PC-3 (cell line): ENCODE data around the gene SPEM1. TPM values are rescaled to one million over a fixed set of nuclear protein-coding genes. Genes with fewer than 3 reads are reported as not detected.
A peak's percentile ranks its signal among the peaks of the same experiment; 100 is the strongest.

Source experiments
- ATAC-seq: fragments of 200-7000 bp; cut with Tn5 transposase; 2 replicates; pipeline ENCODE4 v1.9.1; 2020; ENCODE audit warnings: mild to moderate bottlenecking, moderate library complexity
- BruUV-seq: library from RNA; stranded (reverse); fragments of 400-500 nt; replicated peaks from 2 replicates; lab custom pipeline; 2021; lab: Mats Ljungman, UMichigan
- CTCF ChIA-PET: fragments of 300-600 bp; sonication (Branson Sonifier 250); formaldehyde crosslinking; loops from one replicate; lab custom pipeline; 2022; ENCODE audit warnings: antibody characterized with exemption; lab: Charles Lee
- POLR2A ChIA-PET: fragments of 300-600 bp; sonication (Branson Sonifier 250); formaldehyde crosslinking; loops from one replicate; lab custom pipeline; 2022; ENCODE audit warnings: antibody characterized with exemption; ENCODE audit not compliant: unreplicated experiment; lab: Charles Lee
- DNase-seq: peaks from one replicate; pipeline ENCODE4 v3.0.0-alpha.2; 2015
- H2AFZ ChIP-seq: fragments of 300-600 bp; sonication (generic); 2 replicates; pipeline ENCODE4 v1.6.0; 2016; ENCODE audit warnings: antibody characterized with exemption, low read length
- H3F3A ChIP-seq: fragments of 300-600 bp; sonication (generic); one replicate; pipeline ENCODE4 v1.6.0; 2017; ENCODE audit warnings: antibody characterized with exemption, low read length, control low read depth, mild to moderate bottlenecking; ENCODE audit not compliant: unreplicated experiment
- H3K27ac ChIP-seq: fragments of 300-600 bp; sonication (generic); 2 replicates; pipeline ENCODE4 v1.5.1; 2016; ENCODE audit warnings: mild to moderate bottlenecking, low read length
- H3K27me3 ChIP-seq: fragments of 300-600 bp; sonication (generic); 2 replicates; pipeline ENCODE4 v1.6.1; 2016; ENCODE audit warnings: low read length, mixed read lengths
- H3K36me3 ChIP-seq: fragments of 300-600 bp; sonication (generic); 2 replicates; pipeline ENCODE4 v1.6.1; 2016; ENCODE audit warnings: low read depth, mixed run types, low read length, mixed read lengths
- H3K4me1 ChIP-seq: fragments of 300-600 bp; sonication (generic); 2 replicates; pipeline ENCODE4 v1.5.1; 2016; ENCODE audit warnings: low read length; ENCODE audit not compliant: insufficient read depth
- H3K4me2 ChIP-seq: fragments of 300-600 bp; sonication (generic); 2 replicates; pipeline ENCODE4 v1.6.0; 2016; ENCODE audit warnings: low read length
- H3K4me3 ChIP-seq: fragments of 300-600 bp; sonication (generic); 2 replicates; pipeline ENCODE4 v1.5.1; 2016; ENCODE audit warnings: mild to moderate bottlenecking, low read length, mixed read lengths
- H3K79me2 ChIP-seq: fragments of 300-600 bp; sonication (generic); 2 replicates; pipeline ENCODE4 v1.6.1; 2017; ENCODE audit warnings: low read length, mixed read lengths
- H3K9ac ChIP-seq: fragments of 300-600 bp; sonication (generic); 2 replicates; pipeline ENCODE4 v1.6.0; 2016; ENCODE audit warnings: mild to moderate bottlenecking, low read length
- H3K9me2 ChIP-seq: fragments of 300-600 bp; sonication (generic); replicated peaks from 2 replicates; pipeline ENCODE4 v1.6.1; 2016; ENCODE audit warnings: mixed run types, low read length, mixed read lengths
- H3K9me3 ChIP-seq: fragments of 300-600 bp; sonication (generic); 2 replicates; pipeline ENCODE4 v1.6.1; 2016; ENCODE audit warnings: low read length, mixed read lengths
- H4K20me1 ChIP-seq: fragments of 300-600 bp; sonication (generic); 2 replicates; pipeline ENCODE4 v1.6.1; 2016; ENCODE audit warnings: low read length, mixed read lengths
- EZH2 ChIP-seq: fragments of 300-600 bp; sonication (generic); IDR thresholded peaks from one replicate; pipeline ENCODE4 v1.6.1; 2017; ENCODE audit warnings: antibody characterized with exemption, mild to moderate bottlenecking, low read length; ENCODE audit not compliant: unreplicated experiment
- EZH2phosphoT487 ChIP-seq: fragments of 300-600 bp; sonication (generic); IDR thresholded peaks from 2 replicates; pipeline ENCODE4 v1.6.1; 2018; ENCODE audit warnings: mild to moderate bottlenecking, antibody characterized with exemption, low read length, borderline replicate concordance
- intact Hi-C: fragments of 100-400 bp; cut with micrococcal nuclease; formaldehyde crosslinking; loops from 2 replicates; pipeline ENCODE4 v1.9.0; 2023
- total RNA-seq: library from RNA; depleted of rRNA; stranded (reverse); fragments of >200 nt; gene quantifications from 2 replicates; pipeline ENCODE4 v1.2.3, GENCODE V29; 2014
- TF ChIP-seq, protein P1 (sequence below): fragments of 300-600 bp; sonication (generic); conservative IDR thresholded peaks from 2 replicates; pipeline ENCODE4 v1.5.1; 2017; ENCODE audit warnings: antibody characterized with exemption, low read depth, mild to moderate bottlenecking, low read length

Gene SPEM1
- total RNA-seq, 1 experiment from 2014 or later: not detected

DNA sequence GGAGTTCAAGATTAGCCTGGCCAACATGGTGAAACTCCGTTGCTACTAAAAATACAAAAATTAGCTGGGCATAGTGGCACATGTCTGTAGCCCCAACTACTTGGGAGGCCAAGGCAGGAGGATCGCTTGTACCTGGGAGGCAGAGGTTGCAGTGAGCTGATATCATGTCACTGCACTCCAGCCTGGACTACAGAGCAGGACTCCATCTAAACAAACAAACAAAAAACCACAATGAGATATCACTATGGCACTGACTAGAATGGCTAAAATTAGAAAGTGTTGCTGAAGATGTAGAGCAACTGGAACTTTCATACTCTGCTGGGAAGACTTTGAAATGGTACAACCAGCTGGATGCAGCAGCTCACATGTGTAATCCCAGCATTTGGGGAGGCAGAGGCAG lies 45.8 kb upstream of the SPEM1 start:
- CTCF ChIA-PET: no interaction called here
- Histone ChIP-seq H3K9me3 (no peaks in the 10 kb centered on the region), H3K4me2 (no peak overlapping the region), H3K79me2 (no peaks in the 10 kb centered on the region), H3K4me1 (no peaks in the 10 kb centered on the region), H2AFZ (no peak overlapping the region), H3F3A (no peaks in the 10 kb centered on the region), H3K9ac (no peak overlapping the region), H3K27ac (no peak overlapping the region), H3K9me2 (no peaks in the 10 kb centered on the region), H3K36me3 (no peaks in the 10 kb centered on the region), H3K4me3 (no peak overlapping the region), H4K20me1 (no peaks in the 10 kb centered on the region), H3K27me3 (no peaks in the 10 kb centered on the region)
- ATAC-seq (no peak), DNase-seq (no peak)
- TF ChIP-seq, protein P1, sequence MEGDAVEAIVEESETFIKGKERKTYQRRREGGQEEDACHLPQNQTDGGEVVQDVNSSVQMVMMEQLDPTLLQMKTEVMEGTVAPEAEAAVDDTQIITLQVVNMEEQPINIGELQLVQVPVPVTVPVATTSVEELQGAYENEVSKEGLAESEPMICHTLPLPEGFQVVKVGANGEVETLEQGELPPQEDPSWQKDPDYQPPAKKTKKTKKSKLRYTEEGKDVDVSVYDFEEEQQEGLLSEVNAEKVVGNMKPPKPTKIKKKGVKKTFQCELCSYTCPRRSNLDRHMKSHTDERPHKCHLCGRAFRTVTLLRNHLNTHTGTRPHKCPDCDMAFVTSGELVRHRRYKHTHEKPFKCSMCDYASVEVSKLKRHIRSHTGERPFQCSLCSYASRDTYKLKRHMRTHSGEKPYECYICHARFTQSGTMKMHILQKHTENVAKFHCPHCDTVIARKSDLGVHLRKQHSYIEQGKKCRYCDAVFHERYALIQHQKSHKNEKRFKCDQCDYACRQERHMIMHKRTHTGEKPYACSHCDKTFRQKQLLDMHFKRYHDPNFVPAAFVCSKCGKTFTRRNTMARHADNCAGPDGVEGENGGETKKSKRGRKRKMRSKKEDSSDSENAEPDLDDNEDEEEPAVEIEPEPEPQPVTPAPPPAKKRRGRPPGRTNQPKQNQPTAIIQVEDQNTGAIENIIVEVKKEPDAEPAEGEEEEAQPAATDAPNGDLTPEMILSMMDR: no peak
- TF ChIP-seq EZH2phosphoT487 (no peak), EZH2 (no peak)
- POLR2A ChIA-PET: no interaction called here
- BruUV-seq: no TSS peak
- intact Hi-C loops: no loop called here

DNA sequence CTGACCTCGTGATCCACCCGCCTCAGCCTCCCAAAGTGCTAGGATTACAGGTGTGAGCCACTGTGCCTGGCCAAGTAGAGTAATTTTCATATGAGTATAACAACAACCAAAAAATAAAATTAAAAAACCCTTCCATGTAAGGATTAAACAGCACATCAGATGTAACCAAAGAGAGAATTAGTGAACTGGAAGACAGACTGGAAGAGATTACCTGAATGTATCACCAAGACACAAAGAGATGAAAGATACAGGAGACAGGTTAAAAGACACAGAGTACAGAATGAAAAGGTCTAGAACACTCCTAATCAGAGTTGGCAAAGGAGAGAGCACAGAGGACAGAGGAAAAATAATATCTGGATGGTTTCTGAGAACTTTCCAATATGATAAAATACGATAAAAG lies 41.0 kb upstream of the SPEM1 start:
- POLR2A ChIA-PET: no interaction called here
- no peak for TF ChIP-seq EZH2
- TF ChIP-seq, protein P1: no peak
- no peak for TF ChIP-seq EZH2phosphoT487
- no peak overlapping the region for H3K4me3 ChIP-seq

DNA sequence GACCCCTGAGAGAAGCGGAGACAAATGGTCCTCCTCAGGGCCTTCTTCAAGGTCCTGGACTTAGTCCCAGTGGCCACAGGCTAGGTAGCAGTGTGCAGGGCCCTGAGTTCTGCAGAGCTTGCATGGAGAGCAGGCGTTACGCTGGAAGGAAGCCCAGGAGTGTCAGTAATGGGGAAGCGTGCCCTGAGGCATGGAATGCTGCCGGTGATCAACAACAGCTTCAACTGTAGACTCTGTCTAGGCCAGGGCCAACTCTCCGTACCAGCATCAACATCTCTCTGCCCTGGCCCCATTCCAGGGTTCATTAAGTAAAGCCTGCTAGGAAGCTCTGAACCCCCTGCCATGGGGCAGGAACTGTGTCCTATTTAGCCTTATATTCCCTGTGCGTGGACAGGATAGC lies 39.8 kb upstream of the SPEM1 start:
- Histone ChIP-seq H3K4me1 (peaks cover 6% of the 10 kb centered on the region; the same call in 1 of the 2 replicates), H3K36me3 (no peaks in the 10 kb centered on the region), H3K9me3 (no peaks in the 10 kb centered on the region), H3K9ac (peak overlapping the region; percentile 73), H3F3A (no peaks in the 10 kb centered on the region), H3K79me2 (peaks cover 4% of the 10 kb centered on the region; the same call in 1 of the 2 replicates), H3K4me3 (peak overlapping the region; percentile 87), H4K20me1 (no peaks in the 10 kb centered on the region), H3K27ac (no peak overlapping the region), H3K9me2 (no peaks in the 10 kb centered on the region), H3K4me2 (peak overlapping the region; percentile 95), H2AFZ (peak overlapping the region; percentile 86), H3K27me3 (no peaks in the 10 kb centered on the region)
- DNase-seq (peak; percentile 11), ATAC-seq (no peak)
- ChIA-PET CTCF (no interaction called here), POLR2A (no interaction called here)
- TF ChIP-seq EZH2phosphoT487: no peak
- no peak for TF ChIP-seq EZH2
- TF ChIP-seq, protein P1: no peak
- intact Hi-C loops: no loop called here
- no TSS peak for BruUV-seq

More for the DNA sequence above, 41.0 kb upstream of the SPEM1 start:
- Histone ChIP-seq H3K9me2 (no peaks in the 10 kb centered on the region), H3K79me2 (peaks cover 4% of the 10 kb centered on the region; the same call in 1 of the 2 replicates), H3K9ac (no peak overlapping the region), H3K9me3 (no peaks in the 10 kb centered on the region), H3K36me3 (no peaks in the 10 kb centered on the region), H3K27ac (no peak overlapping the region), H4K20me1 (no peaks in the 10 kb centered on the region), H3K4me1 (peaks cover 6% of the 10 kb centered on the region; the same call in 1 of the 2 replicates), H3K27me3 (no peaks in the 10 kb centered on the region), H2AFZ (no peak overlapping the region), H3K4me2 (no peak overlapping the region), H3F3A (no peaks in the 10 kb centered on the region)
- CTCF ChIA-PET: no interaction called here
- ATAC-seq: no peak
- no TSS peak for BruUV-seq
- intact Hi-C loops: no loop called here
- no peak for DNase-seq
